HFF-Myc (cell line): ENCODE data around the gene ZNF106.

Source experiments
- DNase-seq: peaks from one replicate; pipeline ENCODE4 v3.0.0-alpha.2; 2011; ENCODE audit warnings: low read depth; ENCODE audit errors: extremely low read depth
- H3K4me3 ChIP-seq: replicated peaks from 2 replicates; pipeline ENCODE4 v1.5.1; 2011; ENCODE audit warnings: low read depth, mild to moderate bottlenecking, control low read depth, low read length
- CTCF ChIP-seq: IDR thresholded peaks from 2 replicates; pipeline ENCODE4 v1.5.1; 2012; ENCODE audit warnings: mild to moderate bottlenecking, low read depth, low read length, control low read depth; ENCODE audit errors: missing control alignments

ZNF106 gene

GRCh38 chr15:42490671-42491538, at the start of gene ZNF106:
TSS of gene ZNF106 (minus strand) at chr15:42491141. CDS start at chr15:42472289, 18,852 bp downstream.
- peak; percentile 68 for DNase-seq
- peak within 1 kb of the TSS; percentile 92 for H3K4me3 ChIP-seq
- TF ChIP-seq CTCF, result no peak

- no peak for DNase-seq
- no peak for TF ChIP-seq CTCF
- no peak overlapping the region for H3K4me3 ChIP-seq
Observed at GRCh38 chr15:42533246-42533645, 42.3 kb upstream of the ZNF106 start.

GRCh38 chr15:42528970-42529369, 38.0 kb upstream of the ZNF106 start:
- DNase-seq, result peak; percentile 16
- no peak overlapping the region for H3K4me3 ChIP-seq
- TF ChIP-seq CTCF, result no peak

- DNase-seq, result no peak
- no peak overlapping the region for H3K4me3 ChIP-seq
- TF ChIP-seq CTCF, result no peak
Observed at GRCh38 chr15:42523331-42523730, 32.4 kb upstream of the ZNF106 start.

GRCh38 chr15:42511007-42511391, 20.1 kb upstream of the ZNF106 start:
- DNase-seq, result no peak
- TF ChIP-seq CTCF, result no peak
- no peak overlapping the region for H3K4me3 ChIP-seq

GRCh38 chr15:42510258-42511006, 19.5 kb upstream of the ZNF106 start:
- H3K4me3 ChIP-seq, result no peak overlapping the region
- TF ChIP-seq CTCF, result no peak
- no peak for DNase-seq
